ENCODE measurements around the gene RPRD2. TPM values are rescaled to one million over a fixed set of nuclear protein-coding genes. Genes with fewer than 3 reads are reported as not detected.
A peak's percentile ranks its signal among the peaks of the same experiment; 100 is the strongest.

RPRD2 gene
- total and polyA plus RNA-seq, 4 donors = 5.4 to 9.7 (median 8.0) TPM

DNA sequence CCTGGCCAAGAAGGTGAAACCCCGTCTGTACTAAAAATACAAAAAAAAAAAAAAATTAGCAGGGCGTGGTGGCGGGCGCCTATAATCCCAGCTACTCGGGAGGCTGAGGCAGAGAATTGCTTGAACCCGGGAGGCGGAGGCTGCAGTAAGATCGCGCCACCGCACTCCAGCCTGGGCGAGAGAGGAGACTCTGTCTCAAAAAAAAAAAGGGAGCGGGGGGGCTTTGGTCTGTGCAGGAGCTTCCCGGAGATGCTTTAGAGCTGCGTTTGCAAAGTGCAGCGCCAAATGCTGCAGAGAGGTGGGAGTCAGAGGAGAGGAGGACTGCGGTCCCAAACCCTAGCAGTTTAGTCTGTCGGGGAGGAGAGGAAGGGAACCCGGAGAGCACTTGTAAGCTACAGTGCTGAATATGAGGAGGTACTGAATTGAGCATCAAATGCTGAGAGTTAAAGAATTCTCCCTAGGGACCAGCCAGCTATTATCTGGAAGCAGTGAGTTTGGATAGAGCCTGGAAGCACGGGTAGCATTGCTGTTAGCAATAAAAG, 152.2 kb downstream of the RPRD2 start:
- WGBS = 9% methylated on average over 19 of the region's 19 CpGs
- DNase-seq (ENCODE audit: low spot score) = no peak
- Histone ChIP-seq H3K27ac (ENCODE audit: low read depth in 1 of 2, low read length in 2 of 2) (no peak overlapping the region), H3K4me3 (ENCODE audit: low read depth in 1 of 3, low read length in 3 of 3) (peak overlapping the region in 2 of 3 donors; percentile 47 to 60), H3K36me3 (ENCODE audit: control insufficient read depth in 4 of 4, insufficient read depth in 3 of 4, low read depth in 1 of 4, low read length in 3 of 4) (no peaks in the 10 kb centered on the region), H3K9ac (ENCODE audit: low read depth in 1 of 2, low read length in 2 of 2) (no peak overlapping the region), H3K9me3 (ENCODE audit: control insufficient read depth in 4 of 4, low read length in 3 of 4) (no peaks in the 10 kb centered on the region), H3K4me1 (ENCODE audit: control insufficient read depth in 4 of 4, insufficient read depth in 4 of 4, low read length in 3 of 4) (peaks cover 2 to 17% (median 9%) of the 10 kb centered on the region in 4 donors), H3K27me3 (ENCODE audit: control insufficient read depth in 4 of 4, insufficient read depth in 4 of 4, low read length in 3 of 4) (no peaks in the 10 kb centered on the region)
- TF ChIP-seq HNF4A (conservative IDR thresholded peaks at IDR 0.05) (no peak), RXRA (IDR thresholded peaks at IDR 0.05) (no peak), GABPA (IDR thresholded peaks at IDR 0.05 in 1 of 2, conservative IDR thresholded peaks at IDR 0.05 in 1 of 2) (no peak), FOXA1 (IDR thresholded peaks at IDR 0.05) (no peak), HNF4G (IDR thresholded peaks at IDR 0.05) (no peak), SP1 (IDR thresholded peaks at IDR 0.05) (no peak), TAF1 (conservative IDR thresholded peaks at IDR 0.05) (no peak), NR2F2 (IDR thresholded peaks at IDR 0.05) (no peak), JUND (IDR thresholded peaks at IDR 0.05) (no peak), EGR1 (IDR thresholded peaks at IDR 0.05; ENCODE audit: low read depth in 2 of 2) (no peak), FOXA2 (IDR thresholded peaks at IDR 0.05) (no peak), YY1 (IDR thresholded peaks at IDR 0.05) (no peak), RAD21 (IDR thresholded peaks at IDR 0.05) (no peak)
- TF ChIP-seq, protein P1, sequence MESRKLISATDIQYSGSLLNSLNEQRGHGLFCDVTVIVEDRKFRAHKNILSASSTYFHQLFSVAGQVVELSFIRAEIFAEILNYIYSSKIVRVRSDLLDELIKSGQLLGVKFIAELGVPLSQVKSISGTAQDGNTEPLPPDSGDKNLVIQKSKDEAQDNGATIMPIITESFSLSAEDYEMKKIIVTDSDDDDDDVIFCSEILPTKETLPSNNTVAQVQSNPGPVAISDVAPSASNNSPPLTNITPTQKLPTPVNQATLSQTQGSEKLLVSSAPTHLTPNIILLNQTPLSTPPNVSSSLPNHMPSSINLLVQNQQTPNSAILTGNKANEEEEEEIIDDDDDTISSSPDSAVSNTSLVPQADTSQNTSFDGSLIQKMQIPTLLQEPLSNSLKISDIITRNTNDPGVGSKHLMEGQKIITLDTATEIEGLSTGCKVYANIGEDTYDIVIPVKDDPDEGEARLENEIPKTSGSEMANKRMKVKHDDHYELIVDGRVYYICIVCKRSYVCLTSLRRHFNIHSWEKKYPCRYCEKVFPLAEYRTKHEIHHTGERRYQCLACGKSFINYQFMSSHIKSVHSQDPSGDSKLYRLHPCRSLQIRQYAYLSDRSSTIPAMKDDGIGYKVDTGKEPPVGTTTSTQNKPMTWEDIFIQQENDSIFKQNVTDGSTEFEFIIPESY (IDR thresholded peaks at IDR 0.05) = no peak
- TF ChIP-seq, protein P2, sequence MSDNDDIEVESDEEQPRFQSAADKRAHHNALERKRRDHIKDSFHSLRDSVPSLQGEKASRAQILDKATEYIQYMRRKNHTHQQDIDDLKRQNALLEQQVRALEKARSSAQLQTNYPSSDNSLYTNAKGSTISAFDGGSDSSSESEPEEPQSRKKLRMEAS (IDR thresholded peaks at IDR 0.05) = no peak
- TF ChIP-seq, protein P3, sequence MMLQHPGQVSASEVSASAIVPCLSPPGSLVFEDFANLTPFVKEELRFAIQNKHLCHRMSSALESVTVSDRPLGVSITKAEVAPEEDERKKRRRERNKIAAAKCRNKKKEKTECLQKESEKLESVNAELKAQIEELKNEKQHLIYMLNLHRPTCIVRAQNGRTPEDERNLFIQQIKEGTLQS (IDR thresholded peaks at IDR 0.05) = no peak
- TF ChIP-seq, protein P4, sequence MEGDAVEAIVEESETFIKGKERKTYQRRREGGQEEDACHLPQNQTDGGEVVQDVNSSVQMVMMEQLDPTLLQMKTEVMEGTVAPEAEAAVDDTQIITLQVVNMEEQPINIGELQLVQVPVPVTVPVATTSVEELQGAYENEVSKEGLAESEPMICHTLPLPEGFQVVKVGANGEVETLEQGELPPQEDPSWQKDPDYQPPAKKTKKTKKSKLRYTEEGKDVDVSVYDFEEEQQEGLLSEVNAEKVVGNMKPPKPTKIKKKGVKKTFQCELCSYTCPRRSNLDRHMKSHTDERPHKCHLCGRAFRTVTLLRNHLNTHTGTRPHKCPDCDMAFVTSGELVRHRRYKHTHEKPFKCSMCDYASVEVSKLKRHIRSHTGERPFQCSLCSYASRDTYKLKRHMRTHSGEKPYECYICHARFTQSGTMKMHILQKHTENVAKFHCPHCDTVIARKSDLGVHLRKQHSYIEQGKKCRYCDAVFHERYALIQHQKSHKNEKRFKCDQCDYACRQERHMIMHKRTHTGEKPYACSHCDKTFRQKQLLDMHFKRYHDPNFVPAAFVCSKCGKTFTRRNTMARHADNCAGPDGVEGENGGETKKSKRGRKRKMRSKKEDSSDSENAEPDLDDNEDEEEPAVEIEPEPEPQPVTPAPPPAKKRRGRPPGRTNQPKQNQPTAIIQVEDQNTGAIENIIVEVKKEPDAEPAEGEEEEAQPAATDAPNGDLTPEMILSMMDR (IDR thresholded peaks at IDR 0.05; ENCODE audit: low read depth, low read length, missing input control) = no peak
- TF ChIP-seq, protein P5, sequence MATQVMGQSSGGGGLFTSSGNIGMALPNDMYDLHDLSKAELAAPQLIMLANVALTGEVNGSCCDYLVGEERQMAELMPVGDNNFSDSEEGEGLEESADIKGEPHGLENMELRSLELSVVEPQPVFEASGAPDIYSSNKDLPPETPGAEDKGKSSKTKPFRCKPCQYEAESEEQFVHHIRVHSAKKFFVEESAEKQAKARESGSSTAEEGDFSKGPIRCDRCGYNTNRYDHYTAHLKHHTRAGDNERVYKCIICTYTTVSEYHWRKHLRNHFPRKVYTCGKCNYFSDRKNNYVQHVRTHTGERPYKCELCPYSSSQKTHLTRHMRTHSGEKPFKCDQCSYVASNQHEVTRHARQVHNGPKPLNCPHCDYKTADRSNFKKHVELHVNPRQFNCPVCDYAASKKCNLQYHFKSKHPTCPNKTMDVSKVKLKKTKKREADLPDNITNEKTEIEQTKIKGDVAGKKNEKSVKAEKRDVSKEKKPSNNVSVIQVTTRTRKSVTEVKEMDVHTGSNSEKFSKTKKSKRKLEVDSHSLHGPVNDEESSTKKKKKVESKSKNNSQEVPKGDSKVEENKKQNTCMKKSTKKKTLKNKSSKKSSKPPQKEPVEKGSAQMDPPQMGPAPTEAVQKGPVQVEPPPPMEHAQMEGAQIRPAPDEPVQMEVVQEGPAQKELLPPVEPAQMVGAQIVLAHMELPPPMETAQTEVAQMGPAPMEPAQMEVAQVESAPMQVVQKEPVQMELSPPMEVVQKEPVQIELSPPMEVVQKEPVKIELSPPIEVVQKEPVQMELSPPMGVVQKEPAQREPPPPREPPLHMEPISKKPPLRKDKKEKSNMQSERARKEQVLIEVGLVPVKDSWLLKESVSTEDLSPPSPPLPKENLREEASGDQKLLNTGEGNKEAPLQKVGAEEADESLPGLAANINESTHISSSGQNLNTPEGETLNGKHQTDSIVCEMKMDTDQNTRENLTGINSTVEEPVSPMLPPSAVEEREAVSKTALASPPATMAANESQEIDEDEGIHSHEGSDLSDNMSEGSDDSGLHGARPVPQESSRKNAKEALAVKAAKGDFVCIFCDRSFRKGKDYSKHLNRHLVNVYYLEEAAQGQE (IDR thresholded peaks at IDR 0.05) = no peak

All from liver (tissue), 9 donors.